PC-9 (cell line): ENCODE measurements around the gene RASSF4.

Experiments
- EZH2 ChIP-seq: fragments of 200-600 bp; sonication (generic); IDR thresholded peaks from 2 replicates; pipeline ENCODE4 v1.8.0; 2017; ENCODE audit warnings: antibody characterized with exemption, low read depth
- TF ChIP-seq, protein P1 (sequence below): fragments of 200-600 bp; sonication (generic); conservative IDR thresholded peaks from 2 replicates; pipeline ENCODE4 v1.6.1; 2017; ENCODE audit warnings: mixed run types, antibody characterized with exemption, mild to moderate bottlenecking, moderate library complexity

DNA sequence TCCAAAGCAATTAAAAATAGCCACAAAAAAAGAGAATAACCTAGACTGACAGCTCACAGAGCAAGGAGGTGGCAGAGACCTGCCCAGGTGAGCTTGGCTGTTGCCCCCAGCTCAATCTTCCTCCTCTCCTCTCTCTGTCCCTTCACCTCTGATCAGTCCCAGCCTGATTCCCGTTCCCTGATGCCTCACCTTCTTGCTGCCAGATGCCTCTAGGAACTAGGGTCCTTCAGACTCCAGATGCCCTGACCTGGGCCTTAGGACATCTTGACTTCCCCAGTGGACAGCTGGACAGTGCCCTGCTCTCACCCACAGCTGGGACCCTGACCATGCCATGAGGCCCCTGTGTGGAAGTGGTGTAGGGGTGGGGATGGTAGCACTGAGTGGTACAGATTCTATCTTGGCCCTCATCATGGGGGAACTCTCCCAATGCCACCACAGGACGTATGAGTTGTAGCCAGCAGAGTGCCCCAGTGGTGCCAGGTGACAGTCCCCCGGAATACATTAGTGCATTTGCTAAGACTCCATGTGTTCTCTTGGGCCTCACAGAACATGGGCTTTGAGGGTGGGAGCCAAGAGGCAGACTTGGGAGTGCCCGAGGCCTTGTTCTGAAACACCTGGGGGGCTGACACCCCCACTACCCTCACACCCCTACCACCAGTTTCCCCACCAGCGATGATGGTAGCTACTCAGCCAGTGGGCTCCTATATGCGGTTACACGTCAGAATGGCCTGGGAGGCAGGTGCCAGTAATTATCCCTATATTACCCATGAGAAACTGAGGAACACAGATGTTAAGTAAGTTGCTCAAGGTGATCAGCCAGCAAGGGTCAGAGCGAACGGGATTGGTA lies 17.0 kb downstream of the RASSF4 start:
- TF ChIP-seq, protein P1, sequence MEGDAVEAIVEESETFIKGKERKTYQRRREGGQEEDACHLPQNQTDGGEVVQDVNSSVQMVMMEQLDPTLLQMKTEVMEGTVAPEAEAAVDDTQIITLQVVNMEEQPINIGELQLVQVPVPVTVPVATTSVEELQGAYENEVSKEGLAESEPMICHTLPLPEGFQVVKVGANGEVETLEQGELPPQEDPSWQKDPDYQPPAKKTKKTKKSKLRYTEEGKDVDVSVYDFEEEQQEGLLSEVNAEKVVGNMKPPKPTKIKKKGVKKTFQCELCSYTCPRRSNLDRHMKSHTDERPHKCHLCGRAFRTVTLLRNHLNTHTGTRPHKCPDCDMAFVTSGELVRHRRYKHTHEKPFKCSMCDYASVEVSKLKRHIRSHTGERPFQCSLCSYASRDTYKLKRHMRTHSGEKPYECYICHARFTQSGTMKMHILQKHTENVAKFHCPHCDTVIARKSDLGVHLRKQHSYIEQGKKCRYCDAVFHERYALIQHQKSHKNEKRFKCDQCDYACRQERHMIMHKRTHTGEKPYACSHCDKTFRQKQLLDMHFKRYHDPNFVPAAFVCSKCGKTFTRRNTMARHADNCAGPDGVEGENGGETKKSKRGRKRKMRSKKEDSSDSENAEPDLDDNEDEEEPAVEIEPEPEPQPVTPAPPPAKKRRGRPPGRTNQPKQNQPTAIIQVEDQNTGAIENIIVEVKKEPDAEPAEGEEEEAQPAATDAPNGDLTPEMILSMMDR, result no peak
- TF ChIP-seq EZH2, result no peak
